Peyer's patch (tissue), 4 donors: Measurements from ENCODE around the gene SGCA.

Experiments used
- CTCF ChIP-seq, 6 experiments: fragments of 450-650 bp in 4 of 6; fragments of 200-600 bp in 2 of 6; sonication (generic) in 1 of 6; IDR thresholded peaks; one replicate each; pipeline ENCODE4 v1.5.1; 2017 to 2019; ENCODE audit warnings: antibody characterized with exemption in 6 of 6, mild to moderate bottlenecking in 3 of 6, moderate library complexity in 1 of 6
- POLR2A ChIP-seq, 2 donors: fragments of 450-650 bp; IDR thresholded peaks; one replicate each; pipeline ENCODE4 v1.5.1; 2017; ENCODE audit warnings: antibody characterized with exemption in 2 of 2, mild to moderate bottlenecking in 2 of 2, moderate library complexity in 2 of 2

- no peak for TF ChIP-seq POLR2A (IDR thresholded peaks at IDR 0.05)
- no peak for TF ChIP-seq CTCF (IDR thresholded peaks at IDR 0.05)
Measured at GRCh38 chr17:50188921-50189549, 23.2 kb downstream of the SGCA start.
